Measurements from ENCODE around the gene CHDH. TPM values are rescaled to one million over a fixed set of nuclear protein-coding genes. Genes with fewer than 3 reads are reported as not detected.
A peak's percentile ranks its signal among the peaks of the same experiment; 100 is the strongest.

The CHDH gene
- total RNA-seq, 4 donors from 2014 or later: 0.16 to 2.6 (median 1.6) TPM

GRCh38 chr3:53776494-53777101, 69.6 kb downstream of the CHDH start:
- ATAC-seq (ENCODE audit: low FRiP score) (peak; percentile 51), DNase-seq (ENCODE audit: low spot score) (no peak)
- no peak for TF ChIP-seq CTCF (IDR thresholded peaks at IDR 0.05)

- no peak for ATAC-seq (ENCODE audit: low FRiP score)
- TF ChIP-seq CTCF (IDR thresholded peaks at IDR 0.05): no peak
Observed at GRCh38 chr3:53775834-53776251, 70.4 kb downstream of the CHDH start.

GRCh38 chr3:53775018-53775417, 71.2 kb downstream of the CHDH start:
- DNase-seq (ENCODE audit: low spot score) (no peak), ATAC-seq (ENCODE audit: low FRiP score) (no peak)
- TF ChIP-seq CTCF (IDR thresholded peaks at IDR 0.05): no peak

More at GRCh38 chr3:53775834-53776251, 70.4 kb downstream of the CHDH start:
- no peak for DNase-seq (ENCODE audit: low spot score)

GRCh38 chr3:53774414-53774813, 71.8 kb downstream of the CHDH start:
- ATAC-seq (ENCODE audit: low FRiP score) (no peak), DNase-seq (ENCODE audit: low spot score) (no peak)
- TF ChIP-seq CTCF (IDR thresholded peaks at IDR 0.05): no peak

- peak; percentile 58 for ATAC-seq (ENCODE audit: low FRiP score)
- no peak for TF ChIP-seq CTCF (IDR thresholded peaks at IDR 0.05)
- peak; percentile 32 for DNase-seq (ENCODE audit: low spot score)
Observed at GRCh38 chr3:53773611-53774368, 72.4 kb downstream of the CHDH start.

GRCh38 chr3:53773021-53773436, 73.2 kb downstream of the CHDH start:
- ATAC-seq (ENCODE audit: low FRiP score) (no peak), DNase-seq (ENCODE audit: low spot score) (no peak)
- no peak for TF ChIP-seq CTCF (IDR thresholded peaks at IDR 0.05)

GRCh38 chr3:53772562-53772961, 73.7 kb downstream of the CHDH start:
- no peak for ATAC-seq (ENCODE audit: low FRiP score)
- no peak for TF ChIP-seq CTCF (IDR thresholded peaks at IDR 0.05)
- DNase-seq (ENCODE audit: low spot score): no peak
